ENCODE measurements around the gene CCNJL. TPM values are rescaled to one million over a fixed set of nuclear protein-coding genes. Genes with fewer than 3 reads are reported as not detected.

CCNJL gene
- total and polyA plus RNA-seq, 2 of the 8 experiments (the other 6 are each of a cell fraction or from before 2014, with no cell fraction given): 34.6 to 44.7 TPM

GRCh38 chr5:160233215-160233614 is 79.1 kb downstream of the CCNJL start:
- Histone ChIP-seq H2BK5ac (ENCODE audit: low read depth, low read length) (no peak overlapping the region), H3K9me3 (ENCODE audit: insufficient read depth in 2 of 2, low read depth in 1 of 2, low read length in 1 of 2) (0 out of 4 replicates have a peak, but pooled peaks cover 0 to 4% of the 10 kb centered on the region in 2 experiments), H3K79me2 (ENCODE audit: control insufficient read depth in 1 of 2, insufficient read depth in 2 of 2, low read length in 2 of 2) (no peaks in the 10 kb centered on the region), H3K27me3 (replicated peaks in 1 of 4; ENCODE audit: control insufficient read depth in 3 of 4, extremely low read depth in 1 of 4, insufficient read depth in 3 of 4, low read length in 3 of 4) (no peaks in the 10 kb centered on the region), H3K14ac (ENCODE audit: insufficient read length) (no peak overlapping the region), H2BK120ac (replicated peaks; ENCODE audit: low read depth, low read length) (no peak overlapping the region), H3K4ac (replicated peaks; ENCODE audit: insufficient read length, low read depth, low read length) (no peak overlapping the region), H3K27ac (ENCODE audit: low read depth, low read length) (no peak overlapping the region), H3K79me1 (ENCODE audit: low read depth, low read length) (no peaks in the 10 kb centered on the region), H2BK12ac (ENCODE audit: low read depth, low read length) (no peak overlapping the region), H2AK5ac (ENCODE audit: low read depth, low read length) (no peak overlapping the region), H3K4me1 (replicated peaks in 1 of 4; ENCODE audit: control insufficient read depth in 3 of 4, insufficient read depth in 4 of 4, low read length in 3 of 4) (peaks cover 9 to 13% (median 11%) of the 10 kb centered on the region in 4 experiments), H4K91ac (replicated peaks; ENCODE audit: insufficient read length, low read length) (no peak overlapping the region), H2AFZ (ENCODE audit: low read length) (no peak overlapping the region), H3K9ac (replicated peaks in 1 of 4; ENCODE audit: extremely low read depth in 1 of 4, low read depth in 3 of 4, low read length in 3 of 4) (no peak overlapping the region), H3K4me3 (ENCODE audit: extremely low read depth in 1 of 4, insufficient read depth in 2 of 4, low read depth in 3 of 4, low read length in 4 of 4) (no peak overlapping the region), H3K23ac (ENCODE audit: insufficient read length) (no peak overlapping the region), H3K56ac (replicated peaks; ENCODE audit: insufficient read length, low read depth, low read length) (no peak overlapping the region), H4K5ac (ENCODE audit: insufficient read length, low read depth, low read length) (no peak overlapping the region), H3K4me2 (ENCODE audit: insufficient read depth in 1 of 2, low read depth in 2 of 2, low read length in 2 of 2) (no peak overlapping the region), H3K36me3 (ENCODE audit: control insufficient read depth in 2 of 4, insufficient read depth in 4 of 4, low read length in 3 of 4) (no peaks in the 10 kb centered on the region), H4K8ac (ENCODE audit: extremely low read depth, insufficient read depth, low read length) (no peak overlapping the region), H2BK20ac (ENCODE audit: low read length) (no peak overlapping the region), H4K20me1 (replicated peaks in 1 of 2; ENCODE audit: control insufficient read depth in 1 of 2, insufficient read depth in 2 of 2, low read length in 2 of 2) (no peaks in the 10 kb centered on the region), H2BK15ac (ENCODE audit: low read length) (no peak overlapping the region), H3K18ac (ENCODE audit: extremely low read depth, low read length) (no peak overlapping the region), H3K23me2 (ENCODE audit: low read depth, low read length) (no peaks in the 10 kb centered on the region; the same call in none of the 2 replicates)
- POLR2A ChIA-PET (ENCODE audit: partially characterized antibody): interaction anchor here (1.6 kb wide), 1 partner anchor 13 kb away, joined by 4 read pairs; no protein-coding TSS in a partner anchor
- no peak for FAIRE-seq
- CTCF ChIA-PET (ENCODE audit: partially characterized antibody): interaction anchor here (0.7 to 3.3 kb wide), 2 partner anchors 44 to 112 kb away, joined by 3 to 12 read pairs; no protein-coding TSS in a partner anchor
- TF ChIP-seq SUZ12 (IDR thresholded peaks at IDR 0.05; ENCODE audit: low read length) (no peak), MAFK (IDR thresholded peaks at IDR 0.05; ENCODE audit: low read depth, low read length) (no peak), SRF (IDR thresholded peaks at IDR 0.05; ENCODE audit: low read depth, low read length) (no peak), USF2 (IDR thresholded peaks at IDR 0.05; ENCODE audit: low read length) (no peak), ASH2L (IDR thresholded peaks at IDR 0.05; ENCODE audit: low read length) (no peak), CBX5 (IDR thresholded peaks at IDR 0.05; ENCODE audit: low read depth, low read length) (no peak), HDAC6 (IDR thresholded peaks at IDR 0.05; ENCODE audit: low read depth, low read length) (no peak), KDM1A (IDR thresholded peaks at IDR 0.05; ENCODE audit: borderline replicate concordance, low read length) (no peak), BCL11A (IDR thresholded peaks at IDR 0.05; ENCODE audit: low read depth in 2 of 2, low read length in 2 of 2) (no peak), SP4 (IDR thresholded peaks at IDR 0.05; ENCODE audit: low read length) (no peak)
- WGBS, 2 experiments (ENCODE audit: extremely low coverage in 1 of 2, insufficient coverage in 1 of 2, insufficient read length in 1 of 2, insufficient replicate concordance in 2 of 2, low coverage in 1 of 2, low lambda C conversion rate in 2 of 2, missing lambda C conversion rate in 1 of 2): 96% methylated on average over 5 of the region's 5 CpGs; no CpG with 5 or more reads in 1 of the 2 experiments
- DNase-seq (ENCODE audit: low read depth in 1 of 2, low spot score in 2 of 2): no peak

Data from H1 (cell line).